ENCODE results near the gene CERS6. TPM values are rescaled to one million over a fixed set of nuclear protein-coding genes. Genes with fewer than 3 reads are reported as not detected.

The CERS6 gene
- total RNA-seq, 2 donors from 2014 or later, result 13.7 to 15.8 TPM

DNA sequence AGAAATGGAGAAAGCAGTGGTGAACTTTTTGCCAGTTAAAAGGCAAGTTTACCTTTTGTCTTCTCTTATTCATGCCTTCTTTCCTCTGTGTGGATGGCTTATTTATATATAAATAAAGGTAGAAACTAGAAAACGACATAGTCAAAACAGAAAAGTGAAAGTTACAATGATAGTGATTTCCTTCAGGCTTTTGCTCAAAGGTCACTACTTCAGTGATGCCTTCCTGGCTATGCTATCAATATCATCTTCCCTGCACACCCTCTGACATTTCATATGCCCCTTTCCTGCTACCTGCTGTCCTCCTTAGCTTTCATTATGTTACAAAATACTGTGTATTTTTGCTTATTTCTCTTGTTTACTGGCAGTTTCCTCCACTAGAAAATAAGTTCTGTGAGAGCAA lies 214.4 kb downstream of the CERS6 start:
- Histone ChIP-seq H3K4me1 (ENCODE audit: control insufficient read depth in 1 of 2, low read depth in 2 of 2) (no peaks in the 10 kb centered on the region), H3K27me3 (replicated peaks; ENCODE audit: insufficient read depth) (no peaks in the 10 kb centered on the region), H3K36me3 (no peaks in the 10 kb centered on the region), H3K4me3 (no peak overlapping the region), H3K27ac (no peak overlapping the region), H3K9me3 (no peaks in the 10 kb centered on the region)
- TF ChIP-seq, protein P1, sequence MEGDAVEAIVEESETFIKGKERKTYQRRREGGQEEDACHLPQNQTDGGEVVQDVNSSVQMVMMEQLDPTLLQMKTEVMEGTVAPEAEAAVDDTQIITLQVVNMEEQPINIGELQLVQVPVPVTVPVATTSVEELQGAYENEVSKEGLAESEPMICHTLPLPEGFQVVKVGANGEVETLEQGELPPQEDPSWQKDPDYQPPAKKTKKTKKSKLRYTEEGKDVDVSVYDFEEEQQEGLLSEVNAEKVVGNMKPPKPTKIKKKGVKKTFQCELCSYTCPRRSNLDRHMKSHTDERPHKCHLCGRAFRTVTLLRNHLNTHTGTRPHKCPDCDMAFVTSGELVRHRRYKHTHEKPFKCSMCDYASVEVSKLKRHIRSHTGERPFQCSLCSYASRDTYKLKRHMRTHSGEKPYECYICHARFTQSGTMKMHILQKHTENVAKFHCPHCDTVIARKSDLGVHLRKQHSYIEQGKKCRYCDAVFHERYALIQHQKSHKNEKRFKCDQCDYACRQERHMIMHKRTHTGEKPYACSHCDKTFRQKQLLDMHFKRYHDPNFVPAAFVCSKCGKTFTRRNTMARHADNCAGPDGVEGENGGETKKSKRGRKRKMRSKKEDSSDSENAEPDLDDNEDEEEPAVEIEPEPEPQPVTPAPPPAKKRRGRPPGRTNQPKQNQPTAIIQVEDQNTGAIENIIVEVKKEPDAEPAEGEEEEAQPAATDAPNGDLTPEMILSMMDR (IDR thresholded peaks at IDR 0.05), result no peak
- DNase-seq (ENCODE audit: low spot score) (no peak), ATAC-seq (ENCODE audit: insufficient number of reproducible peaks, low FRiP score, low read depth) (no peak)

DNA sequence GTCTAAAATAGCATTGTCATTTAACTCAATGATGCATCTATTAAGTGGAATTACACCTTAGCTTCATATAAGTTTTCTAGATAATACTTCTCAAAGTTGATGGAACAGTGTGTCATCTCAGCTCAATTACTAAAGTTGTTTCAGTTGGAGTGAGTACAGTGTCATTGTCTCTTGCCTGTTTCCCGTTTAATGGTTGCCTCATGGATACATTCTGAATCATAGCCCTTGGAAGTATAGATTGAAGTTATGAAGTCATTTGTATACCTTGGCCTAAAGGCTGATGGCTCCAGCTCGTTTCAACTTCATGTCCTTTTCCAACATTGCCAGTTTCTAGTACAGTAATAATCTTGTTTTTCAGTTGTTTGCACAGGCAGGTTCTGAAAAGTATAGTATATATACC lies 215.9 kb downstream of the CERS6 start:
- DNase-seq (ENCODE audit: low spot score), result no peak
- Histone ChIP-seq H3K4me3 (no peak overlapping the region), H3K27ac (no peak overlapping the region), H3K4me1 (ENCODE audit: control insufficient read depth in 1 of 2, low read depth in 2 of 2) (no peaks in the 10 kb centered on the region), H3K36me3 (no peaks in the 10 kb centered on the region), H3K27me3 (replicated peaks; ENCODE audit: insufficient read depth) (no peaks in the 10 kb centered on the region), H3K9me3 (no peaks in the 10 kb centered on the region)
- TF ChIP-seq, protein P1 (IDR thresholded peaks at IDR 0.05), result no peak
- no peak for ATAC-seq (ENCODE audit: insufficient number of reproducible peaks, low FRiP score, low read depth)

DNA sequence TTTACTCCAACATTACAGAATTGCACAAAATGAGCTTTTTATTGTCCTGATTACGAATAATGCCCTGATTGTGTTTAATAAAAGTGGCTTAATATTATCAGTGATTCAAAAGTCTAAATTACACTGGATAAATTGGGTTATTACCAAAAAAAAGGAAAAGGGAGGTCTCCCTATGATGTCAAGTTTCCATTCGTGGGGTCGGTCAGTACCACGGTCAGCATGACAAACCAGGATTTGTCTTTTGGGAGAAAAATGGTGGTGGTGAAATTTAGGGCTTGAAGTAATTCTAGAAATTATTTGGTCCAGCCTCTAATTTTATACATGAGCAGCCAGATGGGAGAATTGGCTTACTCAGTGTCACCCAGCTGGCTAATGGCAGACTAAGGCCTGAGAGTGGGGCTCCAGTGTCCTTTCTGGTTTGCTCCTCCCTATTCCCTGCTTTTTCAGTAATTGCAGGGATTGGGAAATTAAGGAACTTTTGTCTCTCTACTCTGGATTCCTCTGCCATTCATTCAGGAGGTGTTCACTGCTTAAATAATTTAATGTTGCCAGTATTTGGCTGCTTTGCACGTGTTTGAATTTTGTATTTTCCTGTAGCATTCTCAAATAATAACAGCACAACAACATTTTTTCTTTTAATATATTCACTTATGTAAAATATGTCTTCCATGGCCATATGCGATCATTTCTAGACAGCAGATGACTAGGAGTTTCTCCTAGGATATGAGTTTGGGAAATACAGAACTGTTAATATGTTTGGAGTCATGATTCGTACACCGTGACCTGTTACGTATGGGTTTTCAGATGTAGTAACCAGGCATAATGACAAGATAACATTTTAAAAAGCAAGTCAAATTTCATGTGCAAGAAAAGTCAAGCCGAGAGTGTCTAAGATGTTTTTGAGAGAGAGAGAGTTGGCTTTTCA lies 217.5 kb downstream of the CERS6 start:
- ATAC-seq (ENCODE audit: insufficient number of reproducible peaks, low FRiP score, low read depth) (no peak), DNase-seq (ENCODE audit: low spot score) (no peak)
- no peak overlapping the region for H3K4me3 ChIP-seq
- no peaks in the 10 kb centered on the region for H3K27me3 ChIP-seq (replicated peaks; ENCODE audit: insufficient read depth)
- H3K9me3 ChIP-seq, result no peaks in the 10 kb centered on the region
- no peaks in the 10 kb centered on the region for H3K36me3 ChIP-seq
- H3K27ac ChIP-seq, result no peak overlapping the region
- H3K4me1 ChIP-seq (ENCODE audit: control insufficient read depth in 1 of 2, low read depth in 2 of 2), result no peaks in the 10 kb centered on the region
- TF ChIP-seq, protein P1 (IDR thresholded peaks at IDR 0.05), result no peak

- Histone ChIP-seq H3K27ac (no peak overlapping the region), H3K36me3 (no peaks in the 10 kb centered on the region), H3K27me3 (replicated peaks; ENCODE audit: insufficient read depth) (no peaks in the 10 kb centered on the region), H3K9me3 (no peaks in the 10 kb centered on the region), H3K4me3 (no peak overlapping the region), H3K4me1 (ENCODE audit: control insufficient read depth in 1 of 2, low read depth in 2 of 2) (no peaks in the 10 kb centered on the region)
- ATAC-seq (ENCODE audit: insufficient number of reproducible peaks, low FRiP score, low read depth) (no peak), DNase-seq (ENCODE audit: low spot score) (no peak)
- TF ChIP-seq, protein P1 (IDR thresholded peaks at IDR 0.05), result no peak
Measured at GRCh38 chr2:168678153-168678853, 222.2 kb downstream of the CERS6 start.

DNA sequence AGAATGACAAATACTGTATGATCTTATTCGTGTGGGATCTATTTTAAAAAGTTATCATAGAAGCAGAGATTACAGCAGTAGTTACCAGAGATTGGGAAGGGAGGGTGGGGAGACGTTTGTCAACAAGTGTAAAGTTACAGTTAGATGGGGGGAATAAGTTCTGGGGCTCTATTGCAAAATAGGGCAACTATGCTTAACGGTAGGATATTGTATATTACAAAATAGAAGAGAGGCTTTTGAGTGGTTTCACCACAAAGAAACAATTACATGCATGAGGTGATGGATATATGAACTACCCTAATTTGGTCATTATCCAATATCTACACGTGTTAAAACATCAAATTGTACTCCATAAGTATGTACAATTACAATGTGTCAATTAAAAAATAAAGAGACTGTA lies 223.0 kb downstream of the CERS6 start:
- Histone ChIP-seq H3K27me3 (replicated peaks; ENCODE audit: insufficient read depth) (no peaks in the 10 kb centered on the region), H3K27ac (no peak overlapping the region), H3K36me3 (no peaks in the 10 kb centered on the region), H3K4me3 (no peak overlapping the region), H3K9me3 (no peaks in the 10 kb centered on the region), H3K4me1 (ENCODE audit: control insufficient read depth in 1 of 2, low read depth in 2 of 2) (no peaks in the 10 kb centered on the region)
- TF ChIP-seq, protein P1 (IDR thresholded peaks at IDR 0.05), result no peak
- no peak for DNase-seq (ENCODE audit: low spot score)
- ATAC-seq (ENCODE audit: insufficient number of reproducible peaks, low FRiP score, low read depth), result no peak
